GM18868 (cell line): ENCODE measurements around the gene ZNF8.
A peak's percentile ranks its signal among the peaks of the same experiment; 100 is the strongest.
"Not testable (repeated sequence)": the region's sequence is repeated elsewhere in the genome, so short reads cannot be mapped to it uniquely, and the experiment has no call there.

Experiments
- ATAC-seq: cut with Tn5 transposase; IDR thresholded peaks from one replicate; pipeline ENCODE4 v1.9.1; 2021; ENCODE audit warnings: mild to moderate bottlenecking, moderate library complexity; ENCODE audit not compliant: unreplicated experiment

ZNF8 gene

GRCh38 chr19:58278541-58279041, at the start of gene ZNF8:
ZNF8 (plus strand) TSS chr19:58278955; CDS start chr19:58279082, 127 bp downstream.
- peak; percentile 96 for ATAC-seq

- ATAC-seq, result no peak
These were observed 49.5 kb upstream of the ZNF8 start for GRCh38 chr19:58229255-58229639.

DNA sequence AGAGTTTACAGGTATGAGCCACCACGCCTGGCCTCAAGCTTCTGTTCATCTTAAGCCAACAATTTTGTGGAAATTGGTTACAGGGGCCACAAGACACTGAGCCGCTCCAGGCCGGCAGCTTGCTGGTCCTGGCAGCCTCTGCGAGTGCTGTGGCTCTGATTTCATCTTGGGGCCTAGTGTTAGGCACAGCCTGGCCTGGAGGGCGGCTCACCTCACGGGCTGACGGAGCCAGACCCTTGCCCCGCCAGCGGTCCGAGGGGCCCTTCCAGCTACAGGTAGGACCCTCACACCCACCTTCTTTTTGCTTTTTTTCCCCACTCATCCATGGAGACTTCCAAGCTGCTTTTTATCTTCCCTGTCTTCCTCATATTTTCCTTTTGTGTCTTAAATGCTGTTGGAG, 41.4 kb upstream of the ZNF8 start:
- no peak for ATAC-seq

DNA sequence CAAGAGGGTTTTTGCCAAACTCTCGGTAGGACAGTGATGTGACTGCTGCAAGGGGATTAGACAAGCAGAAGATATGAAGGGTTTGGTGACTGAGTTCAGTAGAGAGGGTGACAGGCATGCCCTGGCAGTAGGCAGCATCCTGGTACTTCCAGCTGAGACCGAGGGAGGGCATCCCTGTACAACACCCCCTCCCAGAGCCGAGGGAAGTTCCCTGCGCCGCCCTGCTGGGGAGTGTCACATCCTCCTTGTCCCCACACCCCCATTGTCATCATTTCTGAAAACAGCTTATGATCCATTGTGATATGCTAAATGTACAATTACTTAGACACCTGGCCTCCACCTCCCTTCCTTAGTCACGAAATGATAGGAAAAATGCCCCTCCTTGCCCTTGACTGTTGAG, 35.4 kb upstream of the ZNF8 start:
- ATAC-seq, result no peak

- no peak for ATAC-seq
These were observed 29.9 kb upstream of the ZNF8 start for GRCh38 chr19:58248886-58249285.

- no peak for ATAC-seq
These were observed 26.6 kb upstream of the ZNF8 start for GRCh38 chr19:58252102-58252685.

GRCh38 chr19:58258259-58258658, 20.5 kb upstream of the ZNF8 start:
- not testable (repeated sequence) for ATAC-seq

GRCh38 chr19:58261600-58261967, 17.2 kb upstream of the ZNF8 start:
- ATAC-seq, result no peak

- ATAC-seq, result no peak
These were observed 16.5 kb upstream of the ZNF8 start for GRCh38 chr19:58261968-58262921.

- ATAC-seq, result no peak
These were observed 15.8 kb upstream of the ZNF8 start for GRCh38 chr19:58262922-58263296.

DNA sequence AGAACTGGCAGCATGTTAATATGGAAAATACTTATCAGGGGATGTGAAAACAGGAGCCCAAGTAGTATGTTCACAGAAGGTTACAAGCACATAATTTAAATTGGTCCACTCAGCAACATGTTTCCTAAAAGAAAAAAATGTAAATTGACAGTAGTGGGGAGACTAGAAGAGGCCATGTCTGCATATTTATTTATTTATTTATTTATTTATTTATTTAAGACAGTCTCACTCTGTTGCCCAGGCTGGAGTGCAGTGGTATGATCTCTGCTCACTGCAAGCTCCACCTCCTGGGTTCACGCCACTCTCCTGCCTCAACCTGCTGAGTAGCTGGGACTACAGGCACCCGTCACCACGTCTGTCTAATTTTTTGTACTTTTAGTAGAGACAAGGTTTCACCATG, 13.7 kb upstream of the ZNF8 start:
- no peak for ATAC-seq

- ATAC-seq, result no peak
These were observed 10.4 kb upstream of the ZNF8 start for GRCh38 chr19:58268344-58268743.

GRCh38 chr19:58274771-58275201, 4.0 kb upstream of the ZNF8 start:
- no peak for ATAC-seq

GRCh38 chr19:58275564-58275963, 3.2 kb upstream of the ZNF8 start:
- no peak for ATAC-seq

DNA sequence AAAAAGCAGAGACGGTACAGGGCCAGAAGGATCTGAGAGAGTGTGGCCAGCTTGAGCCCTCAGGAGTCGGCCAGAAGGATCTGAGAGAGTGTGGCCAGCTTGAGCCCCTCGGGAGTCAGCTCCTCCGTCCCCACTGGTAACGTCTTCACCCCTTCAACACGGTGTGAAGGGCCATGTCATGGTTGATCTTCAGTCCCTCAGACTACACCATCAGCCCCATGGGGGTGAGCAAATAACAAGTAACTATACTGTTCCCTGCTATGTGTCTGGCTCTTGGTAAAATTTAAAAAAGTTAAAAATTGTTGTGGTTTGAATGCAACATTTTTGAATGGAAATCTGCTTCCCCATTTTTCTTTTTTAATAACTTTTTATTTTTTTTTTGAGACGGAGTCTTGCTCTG, 1.6 kb upstream of the ZNF8 start:
- ATAC-seq, result no peak

GRCh38 chr19:58277748-58278540, 811 bp upstream of the ZNF8 start:
- no peak for ATAC-seq

- no peak for ATAC-seq
These were observed 528 bp downstream of the ZNF8 start for GRCh38 chr19:58279042-58279924.

DNA sequence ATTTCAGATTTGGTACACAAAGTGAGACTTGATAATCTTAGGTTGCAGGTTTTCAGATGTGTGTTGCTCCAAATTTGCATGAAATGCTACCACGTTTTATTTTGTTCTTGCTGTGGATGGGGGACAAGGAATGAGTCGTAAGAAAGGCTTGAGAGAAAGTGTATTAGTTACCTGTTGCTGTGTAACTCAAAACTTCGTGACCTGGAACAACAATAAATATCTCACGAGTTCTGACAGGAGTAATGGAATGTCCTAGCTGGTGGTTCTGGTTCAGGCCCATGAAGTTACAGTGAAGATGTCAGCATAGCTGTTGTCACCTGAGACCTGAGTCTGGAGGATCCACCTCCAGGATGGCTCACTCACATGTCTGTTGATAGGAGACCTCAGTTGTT, 1.2 kb downstream of the ZNF8 start:
- no peak for ATAC-seq

- ATAC-seq, result no peak
These were observed 5.4 kb downstream of the ZNF8 start for GRCh38 chr19:58284199-58284598.

DNA sequence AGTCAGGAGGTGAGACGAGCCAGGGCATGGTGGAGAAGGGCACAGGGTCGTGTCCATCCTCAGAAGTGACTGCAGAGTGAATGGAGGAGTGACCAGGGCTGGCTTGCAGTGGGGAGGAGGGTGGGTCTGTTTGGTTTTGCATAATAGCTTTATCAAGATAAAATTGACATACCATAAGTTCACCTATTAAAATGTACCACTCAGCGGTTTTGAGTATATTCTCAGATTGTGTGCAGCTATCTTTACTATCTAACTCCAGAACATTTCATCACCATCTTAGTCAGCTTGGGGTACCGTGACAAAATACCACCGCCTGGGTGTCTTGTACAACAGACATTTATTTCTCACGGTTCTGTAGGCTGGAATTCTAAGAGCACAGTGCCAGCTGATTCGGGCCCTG, 13.2 kb downstream of the ZNF8 start:
- no peak for ATAC-seq
